Measurements from ENCODE around the gene DMTF1. TPM values are rescaled to one million over a fixed set of nuclear protein-coding genes. Genes with fewer than 3 reads are reported as not detected.

DMTF1 gene
- total and polyA plus RNA-seq, 9 of the 15 experiments (the other 6 are each of a cell fraction or from before 2014, with no cell fraction given), result 25.7 to 208 (median 74.7) TPM

GRCh38 chr7:87140271-87140748, 11.9 kb upstream of the DMTF1 start (continued):
- TF ChIP-seq TRIM25 (IDR thresholded peaks at IDR 0.05; ENCODE audit: borderline replicate concordance) (no peak), ZBTB34 (CRISPR knock-in tag; IDR thresholded peaks at IDR 0.05) (no peak), EP300 (IDR thresholded peaks at IDR 0.05; ENCODE audit: low read length) (peak; percentile 100), U2AF2 (optimal IDR thresholded peaks at IDR 0.05; ENCODE audit: low read depth, low read length) (no peak), CSDE1 (IDR thresholded peaks at IDR 0.05) (peak in 1 of 2 experiments; percentile 67; a peak in 2 of 4 replicates), HOXB6 (CRISPR knock-in tag; IDR thresholded peaks at IDR 0.05; ENCODE audit: borderline replicate concordance) (no peak), TSHZ1 (CRISPR knock-in tag; IDR thresholded peaks at IDR 0.05) (no peak), RNF219 (CRISPR knock-in tag; IDR thresholded peaks at IDR 0.05) (no peak), ETV1 (tag; conservative IDR thresholded peaks at IDR 0.05; ENCODE audit: low read depth) (peak; percentile 100), ZFP1 (CRISPR knock-in tag; IDR thresholded peaks at IDR 0.05) (no peak), ZNF75A (CRISPR knock-in tag; IDR thresholded peaks at IDR 0.05) (no peak), EWSR1 (IDR thresholded peaks at IDR 0.05; ENCODE audit: borderline replicate concordance, low read depth, partially characterized antibody) (peak; percentile 34), TCF7 (IDR thresholded peaks at IDR 0.05; ENCODE audit: borderline replicate concordance) (no peak), NFIX (CRISPR knock-in tag; IDR thresholded peaks at IDR 0.05; ENCODE audit: low read depth) (no peak), BRD4 (IDR thresholded peaks at IDR 0.05) (no peak; the same call in none of the 2 replicates), GTF2B (IDR thresholded peaks at IDR 0.05; ENCODE audit: extremely low read depth, insufficient read length) (no peak), KLF1 (tag; IDR thresholded peaks at IDR 0.05) (peak; percentile 48; the same call in 1 of the 2 replicates), BHLHE40 (IDR thresholded peaks at IDR 0.05; ENCODE audit: low read length) (peak; percentile 84)

All from K562 (cell line).